Measurements from ENCODE around the gene HSPA12A.

- TF ChIP-seq POLR2A (IDR thresholded peaks at IDR 0.05), result no peak
- TF ChIP-seq, protein P1, sequence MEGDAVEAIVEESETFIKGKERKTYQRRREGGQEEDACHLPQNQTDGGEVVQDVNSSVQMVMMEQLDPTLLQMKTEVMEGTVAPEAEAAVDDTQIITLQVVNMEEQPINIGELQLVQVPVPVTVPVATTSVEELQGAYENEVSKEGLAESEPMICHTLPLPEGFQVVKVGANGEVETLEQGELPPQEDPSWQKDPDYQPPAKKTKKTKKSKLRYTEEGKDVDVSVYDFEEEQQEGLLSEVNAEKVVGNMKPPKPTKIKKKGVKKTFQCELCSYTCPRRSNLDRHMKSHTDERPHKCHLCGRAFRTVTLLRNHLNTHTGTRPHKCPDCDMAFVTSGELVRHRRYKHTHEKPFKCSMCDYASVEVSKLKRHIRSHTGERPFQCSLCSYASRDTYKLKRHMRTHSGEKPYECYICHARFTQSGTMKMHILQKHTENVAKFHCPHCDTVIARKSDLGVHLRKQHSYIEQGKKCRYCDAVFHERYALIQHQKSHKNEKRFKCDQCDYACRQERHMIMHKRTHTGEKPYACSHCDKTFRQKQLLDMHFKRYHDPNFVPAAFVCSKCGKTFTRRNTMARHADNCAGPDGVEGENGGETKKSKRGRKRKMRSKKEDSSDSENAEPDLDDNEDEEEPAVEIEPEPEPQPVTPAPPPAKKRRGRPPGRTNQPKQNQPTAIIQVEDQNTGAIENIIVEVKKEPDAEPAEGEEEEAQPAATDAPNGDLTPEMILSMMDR (IDR thresholded peaks at IDR 0.05), result no peak
These were observed 21.5 kb downstream of the HSPA12A start for GRCh38 chr10:116720668-116721546.
